Activated CD8-positive, alpha-beta memory T cell treated with anti-CD3 and anti-CD28 coated beads, Interleukin-2, amount 50 U/mL, for 1 hour (primary cell): Measurements from ENCODE around the gene GRAMD1B.

Experiments used
- DNase-seq: peaks from one replicate; pipeline ENCODE4 v3.0.0-alpha.2; 2020; ENCODE audit errors: extremely low read depth

GRAMD1B gene

GRCh38 chr11:123429913-123430720 lies at the start of gene GRAMD1B:
Gene GRAMD1B (plus strand): TSS chr11:123430269. CDS start chr11:123430793, 524 bp downstream.
- DNase-seq = peak; percentile 36

GRCh38 chr11:123381149-123381548 lies 48.9 kb upstream of the GRAMD1B start:
- no peak for DNase-seq

- DNase-seq = no peak
These were observed 48.1 kb upstream of the GRAMD1B start for GRCh38 chr11:123381817-123382554.

GRCh38 chr11:123382555-123383074 lies 47.5 kb upstream of the GRAMD1B start:
- DNase-seq = no peak

- no peak for DNase-seq
These were observed 46.0 kb upstream of the GRAMD1B start for GRCh38 chr11:123384116-123384515.

- no peak for DNase-seq
These were observed 43.1 kb upstream of the GRAMD1B start for GRCh38 chr11:123386796-123387510.

GRCh38 chr11:123388640-123389039 lies 41.4 kb upstream of the GRAMD1B start:
- DNase-seq = no peak

- DNase-seq = no peak
These were observed 39.9 kb upstream of the GRAMD1B start for GRCh38 chr11:123390146-123390545.

GRCh38 chr11:123391646-123392348 lies 38.3 kb upstream of the GRAMD1B start:
- DNase-seq = no peak

- no peak for DNase-seq
These were observed 37.6 kb upstream of the GRAMD1B start for GRCh38 chr11:123392431-123392830.

GRCh38 chr11:123392844-123393243 lies 37.2 kb upstream of the GRAMD1B start:
- no peak for DNase-seq

- DNase-seq = no peak
These were observed 36.6 kb upstream of the GRAMD1B start for GRCh38 chr11:123393312-123393927.

- no peak for DNase-seq
These were observed 25.4 kb upstream of the GRAMD1B start for GRCh38 chr11:123404676-123405075.

- DNase-seq = no peak
These were observed 24.9 kb upstream of the GRAMD1B start for GRCh38 chr11:123405123-123405592.

GRCh38 chr11:123406441-123407129 lies 23.5 kb upstream of the GRAMD1B start:
- no peak for DNase-seq

GRCh38 chr11:123407130-123407995 lies 22.7 kb upstream of the GRAMD1B start:
- DNase-seq = no peak

GRCh38 chr11:123407996-123408597 lies 22.0 kb upstream of the GRAMD1B start:
- DNase-seq = no peak

GRCh38 chr11:123408619-123409455 lies 21.2 kb upstream of the GRAMD1B start:
- no peak for DNase-seq
